NOMO-1 treated with dmso at 0.1 percent for 144 hours (cell line): Measurements from ENCODE around the gene SMARCA4.
"Not testable (repeated sequence)": the region's sequence is repeated elsewhere in the genome, so short reads cannot be mapped to it uniquely, and the experiment has no call there.

Experiments used
- DNase-seq: peaks from one replicate; lab custom pipeline; 2025; ENCODE audit not compliant: unreplicated experiment; lab: John Stamatoyannopoulos, UW

The SMARCA4 gene

GRCh38 chr19:11064831-11065303, 104.0 kb downstream of the SMARCA4 start:
- no peak for DNase-seq

- no peak for DNase-seq
These were observed 105.5 kb downstream of the SMARCA4 start for GRCh38 chr19:11066326-11066725.

DNA sequence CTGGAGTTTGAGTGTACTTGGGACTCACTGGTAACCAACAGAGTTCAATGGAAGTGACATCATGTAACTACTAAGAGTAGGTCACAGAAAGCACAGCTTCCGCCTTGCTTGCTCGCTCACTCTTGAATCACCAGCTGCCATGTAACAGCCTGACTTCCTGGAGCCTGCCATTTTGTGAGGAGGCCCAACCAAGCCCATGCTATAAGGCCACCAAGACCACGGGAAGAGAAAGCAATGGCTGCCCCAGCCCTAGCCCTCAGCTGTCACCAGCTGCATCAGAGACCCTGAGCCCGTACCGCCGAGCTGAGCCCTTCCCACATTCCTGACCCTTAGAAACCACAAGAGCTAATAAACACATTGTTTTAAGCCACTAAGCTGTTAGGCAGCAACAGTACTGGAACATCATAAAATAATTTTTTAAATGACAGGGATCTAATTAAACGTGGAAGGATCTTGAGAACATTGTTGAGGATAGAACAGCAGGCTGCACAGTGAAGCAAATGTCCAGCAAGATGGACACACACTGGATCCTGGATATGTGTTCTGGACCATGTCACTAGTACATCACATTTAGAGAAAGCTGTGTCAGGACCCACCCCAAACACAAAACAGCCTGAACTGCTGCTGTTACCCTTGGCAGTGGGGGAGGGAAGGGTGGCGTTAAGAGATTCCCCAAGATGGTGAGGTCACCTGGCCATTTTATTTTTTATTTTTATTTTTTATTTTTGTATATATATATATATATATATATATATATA, 106.7 kb downstream of the SMARCA4 start:
- DNase-seq: no peak

DNA sequence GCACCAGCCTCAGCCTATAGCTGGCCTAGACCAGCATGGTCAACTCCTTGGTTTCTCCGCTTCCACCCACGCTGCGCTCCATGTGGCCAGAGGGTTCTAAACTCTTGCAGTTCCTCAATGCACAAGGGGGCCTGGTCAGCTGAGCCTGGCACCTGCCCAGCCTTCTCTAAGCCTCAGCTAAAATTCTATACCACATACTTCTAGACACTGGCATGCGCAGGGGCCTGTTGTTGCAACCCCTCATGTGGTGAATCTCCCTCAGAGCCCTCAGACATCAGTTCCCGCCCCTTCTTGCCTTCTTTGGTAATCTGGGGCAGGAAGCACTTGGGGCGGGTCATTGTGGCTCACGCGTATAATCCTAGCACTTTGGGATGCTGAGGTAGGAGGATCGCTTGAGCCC, 108.7 kb downstream of the SMARCA4 start:
- DNase-seq: no peak

GRCh38 chr19:11070123-11070522, 109.3 kb downstream of the SMARCA4 start:
- DNase-seq: no peak

DNA sequence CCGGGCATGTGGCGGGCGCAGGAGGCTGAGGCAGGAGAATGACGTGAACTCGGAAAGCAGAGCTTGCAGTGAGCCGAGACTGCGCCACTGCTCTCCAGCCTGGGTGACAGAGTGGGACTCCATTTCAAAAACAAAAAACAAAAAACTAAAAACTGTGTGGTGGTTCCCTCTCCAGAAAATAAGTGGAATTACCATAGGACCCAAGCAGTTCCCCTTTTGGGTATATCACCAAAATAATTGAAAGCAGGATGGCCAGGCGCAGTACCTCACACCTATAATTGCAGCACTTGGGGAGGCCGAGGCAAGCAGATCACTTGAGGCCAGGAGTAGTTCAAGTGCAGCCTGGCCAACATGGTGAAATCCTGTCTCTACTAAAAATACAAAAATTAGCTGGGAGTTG, 112.7 kb downstream of the SMARCA4 start:
- no peak for DNase-seq

DNA sequence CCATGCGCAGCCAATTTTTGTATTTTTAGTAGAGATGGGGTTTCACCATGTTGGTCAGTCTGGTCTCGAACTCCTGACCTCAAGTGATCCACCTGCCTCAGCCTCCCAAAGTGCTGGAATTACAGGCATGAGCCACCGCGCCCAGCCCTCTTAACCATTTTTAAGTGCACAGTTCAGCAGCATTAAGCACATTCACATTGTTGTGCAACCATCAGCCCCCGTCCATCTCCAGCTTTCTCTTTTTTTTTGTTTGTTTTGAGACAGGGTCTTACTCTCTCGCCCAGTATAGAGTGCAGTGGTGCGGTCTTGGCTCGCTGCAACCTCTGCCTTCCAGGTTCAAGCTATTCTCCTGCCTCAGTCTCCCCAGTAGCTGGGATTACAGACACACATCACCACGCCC, 116.0 kb downstream of the SMARCA4 start:
- not testable (repeated sequence) for DNase-seq

GRCh38 chr19:11078893-11079292, 118.1 kb downstream of the SMARCA4 start:
- DNase-seq: no peak

DNA sequence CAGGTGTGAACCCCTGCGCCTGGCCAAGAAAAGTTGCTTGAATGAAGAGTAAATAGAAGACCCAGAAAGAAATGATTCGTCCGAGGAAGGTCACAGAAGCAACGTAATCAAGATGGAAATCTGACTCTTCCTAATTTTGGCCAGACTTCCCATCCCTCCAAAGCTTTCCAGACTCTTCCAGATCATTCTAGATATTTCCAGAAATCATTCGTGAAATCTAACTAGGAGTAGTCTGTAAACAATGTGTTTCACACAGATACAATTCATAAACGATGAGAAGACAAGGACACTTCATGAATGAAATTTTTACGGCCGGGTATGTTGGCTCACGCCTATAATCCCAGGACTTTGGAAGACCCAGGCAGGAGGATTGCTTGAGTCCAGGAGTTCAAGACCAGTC, 119.2 kb downstream of the SMARCA4 start:
- no peak for DNase-seq

DNA sequence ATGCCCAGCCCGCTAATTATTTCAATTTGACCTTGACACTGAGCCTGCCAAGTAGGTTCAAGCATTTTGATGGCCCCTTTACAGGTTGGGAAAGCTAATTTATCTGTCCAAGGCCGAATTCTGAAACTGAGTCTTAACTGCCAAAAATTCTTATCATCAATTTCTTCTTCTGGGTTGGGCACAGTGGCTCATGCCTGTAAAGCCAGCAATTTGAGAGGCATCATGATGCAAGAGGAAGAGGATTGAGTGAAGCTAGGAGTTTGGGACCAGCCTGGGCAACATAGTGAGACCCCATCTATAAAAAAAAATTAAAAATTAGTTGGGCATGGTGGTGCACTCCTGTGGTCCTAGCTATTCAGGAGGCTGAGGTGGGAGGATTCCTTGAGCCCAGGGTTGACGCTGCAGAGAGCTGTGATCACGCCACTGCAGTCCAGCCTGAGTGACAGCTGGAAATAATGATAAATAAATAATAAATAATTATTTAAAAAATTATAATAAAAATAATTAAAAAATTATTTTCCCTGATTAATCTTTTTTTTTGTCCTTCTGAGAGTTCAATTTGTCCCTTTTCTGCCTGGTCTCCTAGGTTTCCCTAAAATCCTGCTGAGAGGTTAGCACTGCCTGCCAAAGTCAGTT, 127.2 kb downstream of the SMARCA4 start:
- no peak for DNase-seq

DNA sequence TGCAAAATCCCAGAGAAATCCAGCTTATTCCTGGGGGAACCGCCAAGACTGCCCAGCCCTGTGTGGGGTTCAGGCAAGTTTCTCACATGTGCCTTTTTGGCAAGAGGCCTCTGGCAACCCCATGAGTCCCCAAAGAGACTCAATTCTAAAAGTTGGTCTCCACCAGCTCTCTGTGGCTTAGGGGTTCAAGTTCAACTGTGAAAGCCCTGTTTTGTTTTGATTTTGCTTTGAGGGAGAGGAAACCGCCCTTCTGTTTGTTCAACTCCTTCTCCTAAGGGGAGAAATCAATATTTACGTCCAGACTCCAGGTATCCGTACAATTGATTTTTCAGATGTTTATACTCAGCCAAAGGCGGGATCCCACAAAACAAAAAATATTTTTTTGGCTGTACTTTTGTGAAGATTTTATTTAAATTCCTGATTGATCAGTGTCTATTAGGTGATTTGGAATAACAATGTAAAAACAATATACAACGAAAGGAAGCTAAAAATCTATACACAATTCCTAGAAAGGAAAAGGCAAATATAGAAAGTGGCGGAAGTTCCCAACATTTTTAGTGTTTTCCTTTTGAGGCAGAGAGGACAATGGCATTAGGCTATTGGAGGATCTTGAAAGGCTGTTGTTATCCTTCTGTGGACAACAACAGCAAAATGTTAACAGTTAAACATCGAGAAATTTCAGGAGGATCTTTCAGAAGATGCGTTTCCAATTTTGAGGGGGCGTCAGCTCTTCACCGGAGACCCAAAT, 127.8 kb downstream of the SMARCA4 start:
- DNase-seq: no peak

DNA sequence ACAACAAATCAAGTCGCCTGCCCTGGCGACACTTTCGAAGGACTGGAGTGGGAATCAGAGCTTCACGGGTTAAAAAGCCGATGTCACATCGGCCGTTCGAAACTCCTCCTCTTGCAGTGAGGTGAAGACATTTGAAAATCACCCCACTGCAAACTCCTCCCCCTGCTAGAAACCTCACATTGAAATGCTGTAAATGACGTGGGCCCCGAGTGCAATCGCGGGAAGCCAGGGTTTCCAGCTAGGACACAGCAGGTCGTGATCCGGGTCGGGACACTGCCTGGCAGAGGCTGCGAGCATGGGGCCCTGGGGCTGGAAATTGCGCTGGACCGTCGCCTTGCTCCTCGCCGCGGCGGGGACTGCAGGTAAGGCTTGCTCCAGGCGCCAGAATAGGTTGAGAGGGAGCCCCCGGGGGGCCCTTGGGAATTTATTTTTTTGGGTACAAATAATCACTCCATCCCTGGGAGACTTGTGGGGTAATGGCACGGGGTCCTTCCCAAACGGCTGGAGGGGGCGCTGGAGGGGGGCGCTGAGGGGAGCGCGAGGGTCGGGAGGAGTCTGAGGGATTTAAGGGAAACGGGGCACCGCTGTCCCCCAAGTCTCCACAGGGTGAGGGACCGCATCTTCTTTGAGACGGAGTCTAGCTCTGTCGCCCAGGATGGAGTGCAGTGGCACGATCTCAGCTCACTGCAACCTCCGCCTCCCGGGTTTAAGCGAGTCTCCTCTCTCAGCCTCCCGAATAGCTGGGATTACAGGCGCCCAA, 128.6 kb downstream of the SMARCA4 start, which contains the start of gene LDLR:
TSS of gene LDLR (plus strand) at position 210 of the 760 bp plus-strand sequence. CDS start at position 296, 86 bp downstream.
- peak; percentile 93 for DNase-seq

GRCh38 chr19:11090014-11090263, 129.1 kb downstream of the SMARCA4 start:
- not testable (repeated sequence) for DNase-seq

DNA sequence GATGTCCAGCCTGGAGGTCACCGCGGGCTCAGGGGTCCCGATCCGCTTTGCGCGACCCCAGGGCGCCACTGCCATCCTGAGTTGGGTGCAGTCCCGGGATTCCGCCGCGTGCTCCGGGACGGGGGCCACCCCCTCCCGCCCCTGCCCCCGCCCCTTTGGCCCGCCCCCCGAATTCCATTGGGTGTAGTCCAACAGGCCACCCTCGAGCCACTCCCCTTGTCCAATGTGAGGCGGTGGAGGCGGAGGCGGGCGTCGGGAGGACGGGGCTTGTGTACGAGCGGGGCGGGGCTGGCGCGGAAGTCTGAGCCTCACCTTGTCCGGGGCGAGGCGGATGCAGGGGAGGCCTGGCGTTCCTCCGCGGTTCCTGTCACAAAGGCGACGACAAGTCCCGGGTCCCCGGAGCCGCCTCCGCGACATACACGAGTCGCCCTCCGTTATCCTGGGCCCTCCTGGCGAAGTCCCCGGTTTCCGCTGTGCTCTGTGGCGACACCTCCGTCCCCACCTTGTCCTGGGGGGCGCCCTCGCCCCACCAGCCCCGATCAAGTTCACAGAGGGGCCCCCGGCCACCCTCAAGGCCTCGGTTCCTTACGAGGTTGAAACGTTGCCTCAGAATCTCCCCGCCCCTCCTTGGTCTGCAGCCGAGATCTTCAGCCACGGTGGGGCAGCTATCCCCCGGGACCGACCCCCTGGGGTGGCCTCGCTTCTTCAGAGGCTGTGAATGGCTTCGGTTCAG, 129.6 kb downstream of the SMARCA4 start:
- peak; percentile 95 for DNase-seq

GRCh38 chr19:11090997-11091702, 130.3 kb downstream of the SMARCA4 start:
- no peak for DNase-seq

- peak; percentile 20 for DNase-seq
These were observed 130.9 kb downstream of the SMARCA4 start for GRCh38 chr19:11091703-11092153.

DNA sequence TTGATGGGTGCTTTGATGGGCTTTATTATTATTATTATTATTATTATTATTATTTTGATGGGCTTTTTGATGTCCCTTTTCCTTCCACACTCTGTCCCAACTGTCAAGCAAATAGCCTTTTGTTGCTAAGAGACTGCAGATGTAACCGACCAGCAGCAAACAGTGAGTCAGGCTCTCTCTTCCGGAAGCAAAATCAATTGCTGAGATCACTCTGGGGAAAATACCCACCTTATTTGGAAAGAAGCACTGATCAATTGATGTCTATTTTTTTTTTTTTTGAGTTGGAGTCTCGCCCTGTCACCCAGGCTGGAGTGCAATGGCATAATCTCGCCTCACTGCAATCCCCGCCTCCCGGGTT, 131.3 kb downstream of the SMARCA4 start:
- DNase-seq: no peak

GRCh38 chr19:11093689-11094238, 132.9 kb downstream of the SMARCA4 start:
- no peak for DNase-seq

- DNase-seq: no peak
These were observed 133.7 kb downstream of the SMARCA4 start for GRCh38 chr19:11094520-11094894.
